NCI-H2029 (cell line): ENCODE data around the gene ACTN1.

Source experiments
- DNase-seq: peaks from one replicate; lab custom pipeline; 2025; lab: John Stamatoyannopoulos, UW

Gene ACTN1

DNA sequence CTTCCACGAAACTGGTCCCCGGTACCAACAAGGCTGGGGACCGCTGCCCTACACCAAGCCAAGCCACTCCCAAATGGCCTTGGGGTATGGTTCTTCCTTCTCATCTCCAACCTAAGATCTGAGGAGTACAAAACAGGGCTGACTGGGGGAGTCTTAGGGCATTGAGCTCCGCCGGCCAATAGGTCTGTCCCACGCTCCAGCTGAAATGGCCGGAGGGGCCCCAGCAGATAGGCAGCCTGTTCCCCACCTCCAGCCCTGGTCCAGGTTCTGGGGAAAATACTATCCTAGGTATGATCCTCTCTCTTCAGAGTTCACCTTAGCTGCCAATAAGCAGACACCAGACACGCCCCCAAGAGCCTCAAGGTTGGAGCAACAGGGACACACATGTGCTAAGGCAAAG is 90.2 kb downstream of the ACTN1 start:
- DNase-seq, result no peak

- no peak for DNase-seq
These were observed 90.9 kb downstream of the ACTN1 start for GRCh38 chr14:68888025-68888850.

DNA sequence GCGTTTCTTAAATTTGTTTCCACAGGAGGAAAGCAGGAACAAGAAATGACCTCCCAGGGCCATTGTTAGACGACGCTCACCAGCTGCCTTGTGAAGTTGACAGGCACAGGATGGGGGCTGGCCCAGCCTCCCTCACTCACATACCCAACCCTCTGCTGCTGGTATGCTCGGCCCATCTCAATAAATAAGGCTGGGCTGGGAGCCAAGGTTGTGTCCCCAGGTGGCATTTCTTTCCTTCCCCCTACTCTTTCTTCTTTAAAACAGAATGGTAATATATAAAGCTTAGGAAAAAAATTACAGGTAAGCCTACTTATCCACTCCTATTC is 93.0 kb downstream of the ACTN1 start:
- peak; percentile 1 for DNase-seq

DNA sequence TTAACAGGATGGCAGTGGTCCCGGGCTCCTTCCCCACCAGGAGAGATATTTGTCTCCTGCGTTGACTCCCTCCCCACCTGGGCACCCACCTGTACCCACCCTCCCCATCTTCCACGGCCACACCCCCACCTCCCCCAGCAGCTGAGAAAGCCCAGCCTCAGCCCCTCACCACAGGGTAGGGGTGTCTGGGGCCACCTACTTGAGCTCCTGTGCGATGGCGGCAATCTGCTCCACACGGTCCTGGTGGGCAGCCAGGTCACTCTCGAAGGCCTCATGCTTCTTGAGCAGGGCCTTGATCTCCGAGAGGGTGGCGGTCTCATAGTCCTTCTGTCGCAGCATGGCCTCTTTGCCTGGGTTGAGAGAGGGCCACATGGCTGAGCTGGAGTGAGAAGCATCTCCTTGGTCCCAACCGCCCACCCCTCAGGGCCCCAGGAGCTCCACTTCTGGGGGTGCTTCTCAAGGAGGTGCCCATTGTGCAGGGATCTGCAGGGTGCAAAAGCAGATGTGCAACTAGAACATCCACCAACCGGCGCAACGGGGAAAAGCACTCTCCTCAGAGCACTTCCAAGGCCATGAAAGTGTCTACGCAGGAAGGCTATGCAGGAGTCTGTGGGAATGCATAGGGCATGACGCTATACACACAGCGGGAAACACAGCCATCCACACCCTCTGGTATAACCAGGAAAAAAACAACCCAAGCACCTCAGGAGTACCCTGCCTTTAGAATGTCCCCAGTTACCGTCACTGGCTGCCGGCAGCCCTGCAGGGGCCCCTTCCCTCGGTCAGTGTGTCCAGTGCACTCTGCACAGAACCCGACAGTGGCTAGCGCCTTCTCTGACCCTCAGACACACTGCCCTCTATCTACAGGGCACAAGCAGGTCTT is 93.6 kb downstream of the ACTN1 start:
- DNase-seq, result no peak

- peak; percentile 65 for DNase-seq
These were observed 94.8 kb downstream of the ACTN1 start for GRCh38 chr14:68884031-68885030.

DNA sequence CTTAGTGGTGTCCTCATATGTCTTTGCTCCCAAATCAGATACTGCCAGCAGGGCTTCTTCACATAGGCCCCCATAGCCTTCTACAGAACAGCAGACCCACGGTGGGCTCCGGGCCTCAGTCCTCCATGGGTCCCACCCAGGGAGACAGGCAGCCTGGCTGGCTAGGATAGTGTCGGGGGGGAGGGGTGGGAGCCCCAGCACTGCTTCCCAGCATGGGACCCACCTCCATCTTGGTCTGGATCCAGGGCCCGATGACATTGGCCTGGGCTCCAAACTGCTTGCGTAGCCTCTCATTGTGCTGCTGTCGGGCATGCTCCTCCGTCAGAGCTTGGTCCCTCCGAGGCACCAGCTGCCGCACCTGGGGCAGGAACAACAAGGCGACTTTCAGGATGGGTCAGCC is 96.9 kb downstream of the ACTN1 start:
- DNase-seq, result no peak

- DNase-seq, result no peak
These were observed 97.7 kb downstream of the ACTN1 start for GRCh38 chr14:68881396-68881795.

DNA sequence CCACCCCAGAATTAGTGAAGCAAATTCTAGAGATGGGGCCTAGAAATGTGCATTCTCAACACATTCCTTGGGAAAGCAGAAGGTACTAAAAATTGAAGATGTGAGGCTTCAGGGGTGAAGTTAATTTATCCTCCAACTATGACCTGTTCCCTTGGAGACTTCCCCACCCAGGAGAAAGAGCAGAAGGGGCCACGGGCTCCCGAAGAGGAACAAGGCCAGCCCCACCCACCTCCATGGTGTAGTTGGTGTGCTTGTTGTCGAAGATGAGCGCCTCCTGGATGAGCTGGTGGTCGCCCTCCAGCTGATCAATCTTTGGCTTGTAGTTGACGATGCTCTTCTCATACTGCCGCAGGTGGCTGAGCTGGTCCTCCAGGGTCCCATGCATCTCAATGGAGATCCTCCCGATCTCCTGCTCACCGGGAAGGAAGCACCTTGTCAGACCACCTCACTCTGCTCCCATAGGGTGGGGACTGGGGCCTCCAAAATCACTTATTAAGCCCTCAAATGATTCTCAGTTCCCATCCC is 98.5 kb downstream of the ACTN1 start:
- DNase-seq, result no peak

DNA sequence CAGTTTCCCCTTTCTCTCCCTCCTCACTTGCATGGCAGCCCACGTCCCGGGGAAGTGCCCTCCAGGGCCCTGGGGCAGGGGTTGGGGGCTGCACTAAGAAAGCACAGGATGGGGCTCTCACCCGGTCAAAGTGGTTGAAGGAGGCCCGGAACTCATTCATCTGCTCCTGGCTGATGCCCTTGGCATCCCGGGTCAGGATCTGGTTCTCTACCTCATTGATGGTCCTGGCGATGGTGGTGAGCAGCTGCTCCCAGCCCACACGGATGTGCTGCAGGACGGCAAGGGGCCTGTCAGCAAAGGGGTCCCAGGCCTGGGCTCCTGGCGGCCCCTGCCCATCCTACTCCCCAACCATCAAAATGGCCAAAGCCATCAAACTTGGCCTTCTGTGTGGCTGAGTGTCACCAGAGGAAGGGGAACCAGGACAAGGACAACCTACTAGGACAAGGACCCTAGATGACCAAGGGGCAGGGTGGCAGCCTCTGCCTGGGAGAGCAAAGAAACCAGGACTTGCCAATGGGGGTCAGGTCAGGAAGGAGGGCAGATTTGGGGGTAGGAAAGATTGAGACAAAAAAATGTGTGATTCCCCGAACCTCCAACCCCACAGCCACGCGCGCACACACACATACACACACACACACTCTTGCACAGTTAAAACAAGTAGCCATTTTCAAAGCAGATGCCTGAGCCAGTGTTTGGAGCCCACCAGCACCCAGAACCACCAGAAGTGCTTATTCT is 99.1 kb downstream of the ACTN1 start:
- no peak for DNase-seq

DNA sequence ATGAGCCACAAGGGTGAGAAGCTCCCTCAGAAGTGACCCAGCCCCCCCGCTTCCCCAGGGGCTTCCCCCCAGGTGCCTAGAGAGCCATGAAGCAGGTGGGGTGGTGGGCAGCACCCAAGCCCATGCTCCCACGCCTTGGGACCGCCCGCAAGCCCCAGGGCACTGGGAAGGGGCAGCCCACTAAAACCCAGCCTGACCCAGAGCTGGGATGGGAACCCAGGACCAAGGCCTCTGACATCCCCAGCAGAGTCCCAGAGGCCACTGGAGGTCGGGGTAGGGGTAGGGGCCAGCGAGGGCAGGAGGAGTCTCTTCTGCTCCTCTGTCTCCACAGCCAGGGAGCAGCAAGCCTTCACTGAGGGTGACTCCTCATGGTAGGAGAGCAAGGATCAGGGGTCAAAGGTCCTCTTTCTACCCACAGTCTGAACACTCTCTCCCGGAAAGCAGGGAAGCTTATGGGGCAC is 99.8 kb downstream of the ACTN1 start:
- DNase-seq, result no peak

DNA sequence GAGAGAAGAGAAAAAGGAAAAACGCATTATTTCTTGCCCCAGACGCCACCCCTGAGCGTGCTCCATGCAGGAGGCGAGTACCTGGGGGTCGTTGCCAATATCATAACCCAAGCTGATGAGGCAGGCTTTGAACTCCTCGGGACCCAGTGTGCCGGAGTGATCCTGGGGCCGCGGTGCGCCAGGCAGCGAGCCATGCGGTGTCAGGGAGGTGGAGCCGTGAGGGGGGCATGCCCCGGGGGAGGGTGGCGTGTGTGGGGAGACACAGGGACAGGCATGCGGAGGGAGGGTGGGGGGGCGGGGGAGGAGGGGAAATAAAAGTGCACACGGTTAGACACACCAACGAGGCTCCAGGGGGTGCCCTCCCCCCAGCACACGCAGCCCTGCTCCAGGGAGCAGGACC is 100.2 kb downstream of the ACTN1 start:
- DNase-seq, result no peak

GRCh38 chr14:68877993-68878575 is 101.0 kb downstream of the ACTN1 start:
- DNase-seq, result no peak

DNA sequence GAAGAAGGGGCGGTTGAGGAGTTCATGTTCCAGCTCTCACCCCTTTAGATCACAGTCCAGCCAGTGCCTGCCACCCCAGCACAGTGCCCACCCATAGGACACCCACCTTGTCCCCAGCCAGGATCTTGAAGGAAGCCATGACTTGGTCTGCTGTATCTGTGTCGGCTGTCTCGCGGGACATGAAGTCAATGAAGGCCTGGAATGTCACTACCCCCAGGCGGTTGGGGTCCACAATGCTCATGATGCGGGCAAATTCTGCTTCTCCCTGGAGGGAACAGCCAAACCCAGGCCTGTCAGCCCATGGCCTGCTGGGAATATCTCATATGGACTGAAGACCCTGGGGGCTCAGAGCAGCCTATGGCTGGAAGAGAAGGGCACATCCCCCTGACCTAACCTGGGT is 102.1 kb downstream of the ACTN1 start:
- DNase-seq, result no peak

- no peak for DNase-seq
These were observed 104.4 kb downstream of the ACTN1 start for GRCh38 chr14:68874746-68875155.

DNA sequence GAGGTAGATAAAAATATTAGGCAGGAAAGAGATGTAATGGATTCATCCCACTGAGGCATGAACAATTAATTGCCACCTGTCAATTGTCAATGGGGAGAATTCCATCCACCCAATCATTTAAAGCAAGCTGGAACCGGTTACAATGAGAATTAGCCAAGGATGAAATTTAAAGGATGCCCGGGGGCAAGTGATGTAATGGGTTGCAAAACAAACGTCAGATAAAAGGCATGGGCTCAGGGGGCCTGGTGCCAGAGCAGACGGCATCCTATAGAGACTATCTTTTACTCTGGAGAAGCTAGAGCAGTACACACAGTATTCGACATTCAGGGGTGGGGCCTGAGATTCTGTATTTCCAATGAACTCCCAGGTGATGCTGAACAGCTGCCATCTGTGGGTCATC is 105.7 kb downstream of the ACTN1 start:
- DNase-seq, result no peak

- DNase-seq, result no peak
These were observed 107.7 kb downstream of the ACTN1 start for GRCh38 chr14:68871392-68871791.

GRCh38 chr14:68866991-68867533 is 112.0 kb downstream of the ACTN1 start:
- no peak for DNase-seq

GRCh38 chr14:68865542-68865941 is 113.6 kb downstream of the ACTN1 start:
- no peak for DNase-seq

- DNase-seq, result no peak
These were observed 114.7 kb downstream of the ACTN1 start for GRCh38 chr14:68864361-68864750.

DNA sequence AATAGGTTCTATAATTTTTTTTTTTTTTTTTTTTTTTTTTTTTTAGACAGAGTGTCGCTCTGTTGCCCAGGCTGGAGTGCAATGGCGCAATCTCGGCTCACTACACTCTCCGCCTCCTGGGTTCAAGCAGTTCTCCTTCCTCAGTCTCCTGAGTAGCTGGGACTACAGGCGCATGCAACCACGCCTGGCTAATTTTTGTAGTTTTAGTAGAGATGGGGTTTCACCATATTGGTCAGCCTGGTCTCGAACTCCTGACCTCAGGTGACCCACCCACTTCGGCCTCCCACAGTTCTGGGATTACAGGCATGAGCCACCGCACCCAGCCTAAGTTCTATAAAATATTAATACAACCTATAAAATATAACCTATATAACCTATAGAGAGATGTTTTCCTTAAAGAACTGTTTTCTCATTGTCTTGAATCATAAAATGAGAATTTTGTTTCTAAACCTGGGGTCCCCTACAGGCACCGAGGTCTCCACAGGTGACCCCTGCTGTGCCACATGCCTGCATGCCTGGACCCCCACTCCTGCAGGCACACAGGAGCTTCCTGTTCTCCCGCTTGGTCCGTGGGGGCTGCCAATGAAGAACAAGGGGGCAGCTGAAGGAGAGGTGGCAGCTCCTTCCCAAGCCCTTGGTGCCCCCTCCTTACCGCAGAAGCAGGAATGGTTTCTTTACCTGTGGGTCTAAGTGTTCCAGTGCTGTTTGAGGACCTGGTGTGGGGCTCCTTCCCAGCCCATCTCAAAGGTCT is 115.3 kb downstream of the ACTN1 start:
- DNase-seq, result no peak
